GM19468 (cell line): ENCODE data around the gene ECE1.

Source experiments
- ATAC-seq: cut with Tn5 transposase; IDR thresholded peaks from one replicate; pipeline ENCODE4 v1.9.1; 2021; ENCODE audit warnings: mild to moderate bottlenecking, moderate library complexity, moderate number of reproducible peaks; ENCODE audit not compliant: unreplicated experiment; ENCODE audit errors: extremely low read depth

ECE1 gene

GRCh38 chr1:21311016-21311415 is 20.8 kb upstream of the ECE1 start:
- ATAC-seq = no peak

GRCh38 chr1:21308847-21309652 is 18.8 kb upstream of the ECE1 start:
- no peak for ATAC-seq

- no peak for ATAC-seq
Measured at GRCh38 chr1:21308330-21308729, 18.1 kb upstream of the ECE1 start.

- ATAC-seq = no peak
Measured at GRCh38 chr1:21307663-21308305, 17.5 kb upstream of the ECE1 start.

GRCh38 chr1:21307210-21307609 is 16.9 kb upstream of the ECE1 start:
- no peak for ATAC-seq

GRCh38 chr1:21305900-21306189 is 15.6 kb upstream of the ECE1 start:
- no peak for ATAC-seq

GRCh38 chr1:21305155-21305899 is 15.1 kb upstream of the ECE1 start:
- ATAC-seq = no peak

- ATAC-seq = no peak
Measured at GRCh38 chr1:21304488-21304887, 14.2 kb upstream of the ECE1 start.

- ATAC-seq = no peak
Measured at GRCh38 chr1:21302747-21303715, 12.8 kb upstream of the ECE1 start.

GRCh38 chr1:21301794-21302440 is 11.7 kb upstream of the ECE1 start:
- no peak for ATAC-seq

- ATAC-seq = no peak
Measured at GRCh38 chr1:21300774-21301173, 10.5 kb upstream of the ECE1 start.

GRCh38 chr1:21299780-21300395 is 9.6 kb upstream of the ECE1 start:
- ATAC-seq = no peak

- no peak for ATAC-seq
Measured at GRCh38 chr1:21298981-21299391, 8.7 kb upstream of the ECE1 start.

GRCh38 chr1:21297975-21298374 is 7.7 kb upstream of the ECE1 start:
- ATAC-seq = no peak

GRCh38 chr1:21296509-21297354 is 6.5 kb upstream of the ECE1 start:
- no peak for ATAC-seq

GRCh38 chr1:21295545-21295944 is 5.3 kb upstream of the ECE1 start:
- ATAC-seq = no peak

GRCh38 chr1:21295002-21295401 is 4.7 kb upstream of the ECE1 start:
- no peak for ATAC-seq

- ATAC-seq = peak; percentile 36
Measured at GRCh38 chr1:21294266-21294989, 4.2 kb upstream of the ECE1 start.
